ENCODE measurements around the gene CALY. TPM values are rescaled to one million over a fixed set of nuclear protein-coding genes. Genes with fewer than 3 reads are reported as not detected.

Gene CALY
- total RNA-seq, 1 donor from 2014 or later, result 1.5 TPM

DNA sequence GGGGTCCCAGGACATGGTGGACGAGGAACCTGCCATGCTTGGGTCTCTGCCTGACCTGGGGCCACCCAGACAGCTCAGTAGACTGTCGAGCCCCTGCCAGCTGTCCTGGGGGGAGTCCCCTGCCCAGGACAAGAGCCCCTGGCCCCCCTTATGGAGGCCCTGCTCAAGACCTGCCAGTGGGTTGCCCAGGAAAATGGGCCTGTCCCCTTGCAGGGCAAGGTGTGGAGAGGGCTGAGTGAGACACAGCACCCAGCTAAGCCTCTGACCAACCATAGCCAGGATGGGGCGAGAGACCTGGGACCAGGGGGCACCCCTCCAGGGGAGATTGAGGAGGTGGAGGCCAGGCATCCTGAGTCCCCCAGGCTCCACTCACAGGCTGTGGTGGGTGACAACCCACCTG is 19.3 kb upstream of the CALY start:
- H3K4me3 ChIP-seq (ENCODE audit: low read depth, low read length), result no peak overlapping the region
- DNase-seq (ENCODE audit: low read depth), result no peak
- TF ChIP-seq, protein P1, sequence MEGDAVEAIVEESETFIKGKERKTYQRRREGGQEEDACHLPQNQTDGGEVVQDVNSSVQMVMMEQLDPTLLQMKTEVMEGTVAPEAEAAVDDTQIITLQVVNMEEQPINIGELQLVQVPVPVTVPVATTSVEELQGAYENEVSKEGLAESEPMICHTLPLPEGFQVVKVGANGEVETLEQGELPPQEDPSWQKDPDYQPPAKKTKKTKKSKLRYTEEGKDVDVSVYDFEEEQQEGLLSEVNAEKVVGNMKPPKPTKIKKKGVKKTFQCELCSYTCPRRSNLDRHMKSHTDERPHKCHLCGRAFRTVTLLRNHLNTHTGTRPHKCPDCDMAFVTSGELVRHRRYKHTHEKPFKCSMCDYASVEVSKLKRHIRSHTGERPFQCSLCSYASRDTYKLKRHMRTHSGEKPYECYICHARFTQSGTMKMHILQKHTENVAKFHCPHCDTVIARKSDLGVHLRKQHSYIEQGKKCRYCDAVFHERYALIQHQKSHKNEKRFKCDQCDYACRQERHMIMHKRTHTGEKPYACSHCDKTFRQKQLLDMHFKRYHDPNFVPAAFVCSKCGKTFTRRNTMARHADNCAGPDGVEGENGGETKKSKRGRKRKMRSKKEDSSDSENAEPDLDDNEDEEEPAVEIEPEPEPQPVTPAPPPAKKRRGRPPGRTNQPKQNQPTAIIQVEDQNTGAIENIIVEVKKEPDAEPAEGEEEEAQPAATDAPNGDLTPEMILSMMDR (conservative IDR thresholded peaks at IDR 0.05; ENCODE audit: low read depth, low read length), result no peak

DNA sequence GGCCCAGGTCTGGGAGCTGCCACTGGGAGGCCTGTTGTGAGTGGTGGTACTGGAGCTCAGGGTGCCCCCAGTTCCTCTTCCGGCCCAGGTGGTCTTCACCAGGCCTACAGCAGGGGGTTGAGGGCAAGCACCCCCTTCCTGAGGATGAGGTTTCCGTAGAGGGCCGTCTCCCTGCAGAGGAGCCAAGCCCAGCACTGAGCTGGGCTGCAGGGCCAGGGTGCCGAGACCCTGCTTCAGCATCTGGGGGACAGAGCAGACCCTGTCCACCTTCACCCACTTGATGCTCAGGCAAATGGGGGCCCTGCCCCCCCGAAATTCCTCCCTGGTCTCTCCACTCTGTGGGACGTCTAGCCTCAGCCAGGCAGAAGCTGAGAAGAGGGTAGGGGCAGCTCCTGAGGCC is 18.6 kb upstream of the CALY start:
- no peak for DNase-seq (ENCODE audit: low read depth)
- TF ChIP-seq, protein P1 (conservative IDR thresholded peaks at IDR 0.05; ENCODE audit: low read depth, low read length), result no peak

DNA sequence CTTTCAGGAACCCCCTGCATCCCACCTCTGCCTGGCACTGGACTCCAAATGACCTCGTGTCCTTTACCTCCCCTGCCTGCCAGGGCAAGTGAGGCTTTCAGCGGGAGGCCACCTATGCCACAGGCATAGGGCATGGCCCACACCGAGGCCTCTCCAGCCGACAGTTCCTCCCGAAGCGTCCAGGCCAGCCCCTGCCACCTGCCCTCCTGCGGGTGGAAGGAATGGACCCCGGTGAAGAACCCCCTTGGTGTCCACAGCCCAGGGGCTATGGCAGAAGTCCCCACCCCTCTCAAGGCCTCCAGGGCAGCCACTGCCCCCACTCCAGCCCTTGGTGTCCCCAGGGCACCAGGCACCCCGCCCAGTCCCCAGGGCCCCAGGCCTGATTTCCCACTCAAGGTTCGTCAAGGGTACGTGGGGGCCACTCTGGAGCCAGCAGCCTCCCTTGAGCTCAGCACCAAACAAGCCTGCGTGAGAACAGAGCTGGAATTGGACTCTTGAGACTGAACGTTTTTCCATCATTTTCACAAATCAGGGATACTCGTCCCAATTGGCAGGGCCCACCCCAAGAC is 18.1 kb upstream of the CALY start:
- DNase-seq (ENCODE audit: low read depth), result no peak
- no peak overlapping the region for H3K4me3 ChIP-seq (ENCODE audit: low read depth, low read length)
- TF ChIP-seq, protein P1 (conservative IDR thresholded peaks at IDR 0.05; ENCODE audit: low read depth, low read length), result no peak

More for the DNA sequence above, 18.6 kb upstream of the CALY start:
- H3K4me3 ChIP-seq (ENCODE audit: low read depth, low read length), result no peak overlapping the region

DNA sequence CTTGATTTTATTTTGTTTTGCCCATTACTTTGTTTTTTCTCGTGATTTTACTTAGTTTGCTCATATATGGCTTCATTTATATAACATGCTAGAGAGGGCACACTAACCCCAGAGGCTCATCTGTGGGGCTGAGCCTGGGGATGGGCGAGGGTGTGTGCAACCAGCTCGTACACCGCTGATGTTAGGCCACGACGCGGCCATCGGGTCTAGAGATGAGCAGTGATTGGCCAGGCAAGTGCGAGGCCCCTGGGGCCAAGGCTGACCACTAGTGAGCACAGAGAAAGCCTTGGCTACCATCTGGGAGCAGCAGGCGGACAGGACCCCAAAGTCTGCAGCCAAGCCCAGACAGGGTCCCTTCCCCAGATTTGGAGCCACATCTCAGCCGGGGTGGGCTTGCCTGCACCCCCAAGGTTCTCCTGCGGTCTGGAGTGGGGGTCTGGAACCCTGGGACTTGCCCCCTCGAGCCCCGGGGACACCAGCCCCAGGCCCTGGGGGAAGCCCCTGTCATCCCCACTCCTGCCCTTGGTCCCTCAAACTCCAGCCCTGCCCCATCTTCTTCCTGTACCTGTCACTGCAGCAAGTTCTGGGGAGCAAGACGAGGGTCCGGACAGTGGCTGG is 17.4 kb upstream of the CALY start:
- DNase-seq (ENCODE audit: low read depth), result no peak
- no peak overlapping the region for H3K4me3 ChIP-seq (ENCODE audit: low read depth, low read length)

DNA sequence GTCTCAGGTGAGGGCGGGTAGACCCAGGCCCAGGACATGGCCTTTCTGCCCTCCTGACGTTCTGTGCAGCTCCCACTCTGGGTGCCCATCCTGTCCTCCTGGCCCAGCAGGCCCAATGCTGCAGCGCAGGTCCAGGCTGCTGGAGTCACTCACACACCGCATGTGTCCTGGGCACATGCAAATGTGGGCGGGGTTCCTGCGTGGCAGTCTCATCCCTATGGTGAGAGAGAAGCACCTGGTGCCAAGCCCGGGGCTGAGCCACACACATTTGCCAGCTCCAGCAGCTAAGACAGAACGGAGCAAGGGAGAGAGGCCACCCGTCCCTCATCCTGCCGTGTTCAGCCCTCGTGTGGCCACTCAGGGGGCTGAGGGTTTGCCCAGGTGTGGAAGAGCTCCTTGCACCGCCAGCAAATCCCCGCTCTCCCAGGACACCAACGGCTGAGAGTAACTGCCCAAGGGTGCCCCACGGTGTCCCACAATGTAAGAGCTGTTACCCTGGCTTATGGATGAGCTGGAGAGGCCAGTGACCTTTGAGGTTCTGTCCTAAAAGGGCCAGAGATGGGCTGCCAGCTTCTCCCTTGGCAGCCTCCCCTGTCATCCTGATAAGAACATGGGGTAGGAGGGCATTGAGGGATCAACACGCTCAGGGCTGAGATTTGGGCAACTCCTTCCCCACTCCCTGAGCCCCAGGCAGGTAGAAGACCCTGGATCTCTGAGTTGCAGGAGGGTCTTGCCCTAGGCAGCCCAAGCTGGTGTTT is 16.7 kb upstream of the CALY start:
- TF ChIP-seq, protein P1 (conservative IDR thresholded peaks at IDR 0.05; ENCODE audit: low read depth, low read length), result no peak
- no peak overlapping the region for H3K4me3 ChIP-seq (ENCODE audit: low read depth, low read length)
- no peak for DNase-seq (ENCODE audit: low read depth)

More for the DNA sequence above, 17.4 kb upstream of the CALY start:
- TF ChIP-seq, protein P1 (conservative IDR thresholded peaks at IDR 0.05; ENCODE audit: low read depth, low read length), result no peak

DNA sequence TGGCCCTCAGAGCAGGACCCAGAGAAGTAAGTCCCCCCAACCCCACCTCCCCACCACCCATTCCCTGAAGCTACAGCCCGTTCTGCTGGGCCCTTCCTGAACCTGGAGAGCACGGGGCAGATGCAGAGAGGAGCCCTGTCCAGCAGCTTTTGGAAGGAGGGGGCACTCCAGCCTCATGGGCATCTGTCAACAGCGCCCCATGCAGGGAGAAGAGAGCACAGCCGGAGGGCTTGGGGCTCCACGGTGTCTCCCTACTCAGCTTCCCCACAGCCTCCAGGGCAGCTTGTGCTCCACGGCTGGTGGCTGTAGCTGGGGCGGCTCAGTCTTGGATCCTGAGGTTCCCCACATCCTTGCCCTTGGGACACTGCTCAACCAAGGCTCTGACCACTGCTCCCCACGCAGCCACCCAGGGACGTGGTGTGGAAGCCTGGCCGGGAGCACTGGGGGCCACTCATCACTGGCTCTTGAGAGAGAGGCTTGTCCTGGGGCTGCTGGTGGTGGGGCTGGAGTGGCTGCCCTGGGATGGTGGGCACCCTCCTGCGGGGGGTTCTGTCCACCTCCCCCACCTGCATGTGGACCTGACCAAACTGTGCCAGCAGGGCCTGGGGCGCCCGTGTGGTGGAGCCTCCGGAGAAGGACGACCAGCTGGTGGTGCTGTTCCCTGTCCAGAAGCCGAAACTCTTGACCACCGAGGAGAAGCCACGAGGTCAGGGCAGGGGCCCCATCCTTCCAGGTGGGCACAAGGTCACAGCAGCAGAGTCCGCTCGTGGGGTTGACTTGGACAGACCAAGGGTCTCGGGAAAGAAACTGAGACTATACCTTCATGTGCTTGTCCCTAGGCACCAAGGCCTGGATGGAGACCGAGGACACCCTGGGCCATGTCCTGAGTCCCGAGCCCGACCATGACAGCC is 15.0 kb upstream of the CALY start:
- no peak overlapping the region for H3K4me3 ChIP-seq (ENCODE audit: low read depth, low read length)
- no peak for DNase-seq (ENCODE audit: low read depth)
- TF ChIP-seq, protein P1 (conservative IDR thresholded peaks at IDR 0.05; ENCODE audit: low read depth, low read length), result no peak

All from epithelial cell of proximal tubule (primary cell).